Activated naive CD4-positive, alpha-beta T cell treated with anti-CD3 and anti-CD28 coated beads, Interleukin-2, amount 50 U/mL, for 72 hours (primary cell): ENCODE measurements around the gene GCDH. TPM values are rescaled to one million over a fixed set of nuclear protein-coding genes. Genes with fewer than 3 reads are reported as not detected.

Experiments used
- ATAC-seq, 2 donors: fragments of 150-1000 bp; cut with Tn5 transposase; 2 replicates each; pipeline ENCODE4 v1.10.0; 2021; ENCODE audit warnings: mild to moderate bottlenecking in 2 of 2, moderate library complexity in 2 of 2
- DNase-seq, 2 donors: peaks; one replicate each; pipeline ENCODE4 v3.0.0; 2021 to 2022; ENCODE audit warnings: low spot score in 2 of 2
- H3K27ac Mint-ChIP-seq, 2 donors: one replicate each; pipeline ENCODE4 v1.8.0; 2022; ENCODE audit warnings: mild to moderate bottlenecking in 2 of 2, mixed read lengths in 2 of 2
- H3K36me3 Mint-ChIP-seq, 2 donors: one replicate each; pipeline ENCODE4 v1.8.0; 2022; ENCODE audit warnings: mixed read lengths in 2 of 2
- H3K9me3 Mint-ChIP-seq, 2 donors: one replicate each; pipeline ENCODE4 v1.8.0; 2022; ENCODE audit warnings: mixed read lengths in 2 of 2
- total RNA-seq, 2 donors: library from RNA; stranded (reverse); gene quantifications; one replicate each; pipeline ENCODE4 v1.2.3, GENCODE V29; 2022

GCDH gene
- total RNA-seq, 2 donors from 2014 or later = 41.8 to 48.9 TPM

GRCh38 chr19:12921047-12921446, 30.1 kb downstream of the GCDH start:
- H3K9me3 Mint-ChIP-seq = peaks cover 0 to 7% of the 10 kb centered on the region in 2 donors
- ATAC-seq = no peak
- no peak for DNase-seq
- peak overlapping the region; percentile 44 to 92 for H3K27ac Mint-ChIP-seq
- peaks cover 0 to 41% of the 10 kb centered on the region in 2 donors for H3K36me3 Mint-ChIP-seq

- DNase-seq = no peak
- H3K27ac Mint-ChIP-seq = no peak overlapping the region
Measured at GRCh38 chr19:12922959-12923358, 32.0 kb downstream of the GCDH start.

GRCh38 chr19:12924621-12925310, 33.8 kb downstream of the GCDH start:
- H3K27ac Mint-ChIP-seq = no peak overlapping the region
- H3K36me3 Mint-ChIP-seq = peaks cover 17 to 41% of the 10 kb centered on the region in 2 donors
- DNase-seq (no peak), ATAC-seq (no peak)
- no peaks in the 10 kb centered on the region for H3K9me3 Mint-ChIP-seq

More at GRCh38 chr19:12922959-12923358, 32.0 kb downstream of the GCDH start:
- Mint-ChIP-seq H3K36me3 (peaks cover 8 to 51% of the 10 kb centered on the region in 2 donors), H3K9me3 (peaks cover 0 to 7% of the 10 kb centered on the region in 2 donors)
- no peak for ATAC-seq

GRCh38 chr19:12930002-12930645, 39.2 kb downstream of the GCDH start:
- Mint-ChIP-seq H3K27ac (peak overlapping the region; percentile 37 to 45), H3K36me3 (peaks cover 31 to 36% of the 10 kb centered on the region in 2 donors)
- no peak for ATAC-seq

GRCh38 chr19:12932392-12933286, 41.7 kb downstream of the GCDH start:
- peak in 1 of 2 donors; percentile 17 for DNase-seq
- ATAC-seq = no peak
- Mint-ChIP-seq H3K27ac (peak overlapping the region; percentile 97 to 98), H3K9me3 (no peaks in the 10 kb centered on the region), H3K36me3 (peaks cover 22 to 28% of the 10 kb centered on the region in 2 donors)

More at GRCh38 chr19:12930002-12930645, 39.2 kb downstream of the GCDH start:
- no peaks in the 10 kb centered on the region for H3K9me3 Mint-ChIP-seq
- DNase-seq = no peak

GRCh38 chr19:12933287-12934072, 42.5 kb downstream of the GCDH start, which contains the start of gene FARSA:
Gene FARSA (minus strand): TSS chr19:12933711. CDS start chr19:12933696, 15 bp downstream.
- H3K9me3 Mint-ChIP-seq = no peaks in the 10 kb centered on the region
- peak within 1 kb of the TSS; percentile 97 to 98 for H3K27ac Mint-ChIP-seq
- ATAC-seq (peak; percentile 70 to 74), DNase-seq (peak; percentile 87 to 89)
- H3K36me3 Mint-ChIP-seq = peaks cover 19 to 30% of the 10 kb centered on the region in 2 donors

- no peak for DNase-seq
- Mint-ChIP-seq H3K36me3 (peaks cover 35 to 36% of the 10 kb centered on the region in 2 donors), H3K27ac (no peak overlapping the region), H3K9me3 (no peaks in the 10 kb centered on the region)
- no peak for ATAC-seq
Measured at GRCh38 chr19:12935071-12935470, 44.1 kb downstream of the GCDH start.

- DNase-seq (no peak), ATAC-seq (no peak)
- no peak overlapping the region for H3K27ac Mint-ChIP-seq
- H3K36me3 Mint-ChIP-seq = peaks cover 45 to 49% of the 10 kb centered on the region in 2 donors
- no peaks in the 10 kb centered on the region for H3K9me3 Mint-ChIP-seq
Measured at GRCh38 chr19:12936582-12936981, 45.6 kb downstream of the GCDH start.

- no peak for ATAC-seq
- Mint-ChIP-seq H3K9me3 (no peaks in the 10 kb centered on the region), H3K36me3 (peaks cover 44 to 55% of the 10 kb centered on the region in 2 donors), H3K27ac (peak overlapping the region; percentile 97 to 99)
- DNase-seq = peak in 1 of 2 donors; percentile 22
Measured at GRCh38 chr19:12937093-12937926, 46.4 kb downstream of the GCDH start.

- Mint-ChIP-seq H3K9me3 (no peaks in the 10 kb centered on the region), H3K27ac (peak within 1 kb of the TSS; percentile 97 to 99), H3K36me3 (peaks cover 37 to 51% of the 10 kb centered on the region in 2 donors)
- DNase-seq (peak; percentile 99), ATAC-seq (peak; percentile 87 to 89)
Measured at GRCh38 chr19:12937927-12938778, 47.2 kb downstream of the GCDH start, which contains the start of gene CALR. Gene CALR (plus strand): TSS chr19:12938609. CDS start chr19:12938680, 71 bp downstream.

- ATAC-seq = peak; percentile 2
- DNase-seq = peak in 1 of 2 donors; percentile 40
- peaks cover 36 to 52% of the 10 kb centered on the region in 2 donors for H3K36me3 Mint-ChIP-seq
- H3K27ac Mint-ChIP-seq = peak overlapping the region; percentile 97 to 99
- H3K9me3 Mint-ChIP-seq = no peaks in the 10 kb centered on the region
Measured at GRCh38 chr19:12938779-12939601, 48.0 kb downstream of the GCDH start.

- Mint-ChIP-seq H3K9me3 (no peaks in the 10 kb centered on the region), H3K36me3 (peaks cover 40 to 61% of the 10 kb centered on the region in 2 donors), H3K27ac (peak overlapping the region; percentile 97 to 99)
- no peak for ATAC-seq
- no peak for DNase-seq
Measured at GRCh38 chr19:12939975-12940423, 49.0 kb downstream of the GCDH start.

GRCh38 chr19:12940897-12941296, 49.9 kb downstream of the GCDH start:
- DNase-seq = no peak

More at GRCh38 chr19:12940897-12941296, 49.9 kb downstream of the GCDH start:
- no peak for ATAC-seq
- H3K36me3 Mint-ChIP-seq = peaks cover 48 to 65% of the 10 kb centered on the region in 2 donors
- H3K27ac Mint-ChIP-seq = peak overlapping the region; percentile 97 to 99
- H3K9me3 Mint-ChIP-seq = no peaks in the 10 kb centered on the region
